Aorta (tissue), 5 donors: ENCODE measurements around the gene TMEM248. TPM values are rescaled to one million over a fixed set of nuclear protein-coding genes. Genes with fewer than 3 reads are reported as not detected.
A peak's percentile ranks its signal among the peaks of the same experiment; 100 is the strongest.
"Not testable (repeated sequence)": the region's sequence is repeated elsewhere in the genome, so short reads cannot be mapped to it uniquely, and the experiment has no call there.

Source experiments
- ATAC-seq: fragments of 200-7000 bp; cut with Tn5 transposase; one replicate; pipeline ENCODE4 v1.9.1; 2022; ENCODE audit warnings: moderate library complexity; ENCODE audit not compliant: low FRiP score
- DNase-seq, 2 donors: peaks; one replicate each; pipeline ENCODE4 v3.0.0-alpha.2; 2020
- H3K27ac ChIP-seq, 2 donors: one replicate each; pipeline ENCODE4 v1.5.1; 2013; ENCODE audit warnings: low read length in 2 of 2, mild to moderate bottlenecking in 2 of 2, moderate library complexity in 2 of 2, control low read depth in 1 of 2, inconsistent platforms in 1 of 2, low read depth in 1 of 2
- H3K27me3 ChIP-seq, 2 donors: one replicate each; pipeline ENCODE4 v1.6.1; 2013; ENCODE audit warnings: control low read depth in 1 of 2, low read length in 1 of 2, mild to moderate bottlenecking in 1 of 2, moderate library complexity in 1 of 2; ENCODE audit not compliant: insufficient read depth in 2 of 2, control insufficient read depth in 1 of 2
- H3K36me3 ChIP-seq, 2 donors: one replicate each; pipeline ENCODE4 v1.6.1; 2013; ENCODE audit warnings: control low read depth in 1 of 2, low read length in 1 of 2, mild to moderate bottlenecking in 1 of 2; ENCODE audit not compliant: insufficient read depth in 2 of 2, control insufficient read depth in 1 of 2
- H3K4me1 ChIP-seq, 2 donors: one replicate each; pipeline ENCODE4 v1.6.1; 2013; ENCODE audit warnings: low read length in 2 of 2, control low read depth in 1 of 2, mild to moderate bottlenecking in 1 of 2, moderate library complexity in 1 of 2; ENCODE audit not compliant: insufficient read depth in 2 of 2, control insufficient read depth in 1 of 2
- H3K4me3 ChIP-seq, 2 donors: one replicate each; pipeline ENCODE4 v1.5.1; 2013; ENCODE audit warnings: low read length in 2 of 2, control low read depth in 1 of 2, mild to moderate bottlenecking in 1 of 2
- H3K9me3 ChIP-seq: one replicate; pipeline ENCODE4 v1.6.1; 2013; ENCODE audit warnings: mild to moderate bottlenecking, low read length; ENCODE audit not compliant: control insufficient read depth
- WGBS, 2 donors: extraction: QIAGEN DNeasy Blood & Tissue Kit; methylation state at CpG; one replicate each; pipeline ENCODE4 v1.1.7; 2013; 5-methylcytosine and 5-hydroxymethylcytosine counted together
- intact Hi-C, 2 donors: fragments of 100-400 bp; cut with DNase I; formaldehyde crosslinking; loops; one replicate each; pipeline versions ENCODE4 v1.14.2 to v1.15.0; 2022
- polyA plus RNA-seq, 2 donors: library from polyadenylated mRNA; stranded (reverse); fragments of 200-250 nt; gene quantifications; one replicate each; pipeline ENCODE4 v1.2.3, GENCODE V29; 2013
- total RNA-seq, 2 donors: library from RNA; stranded (reverse); fragmentation: NEBNext Ultra II Directional; extraction: Animal tissue kit (Norgen Biotek cat#: 25700); gene quantifications; one replicate each; pipeline ENCODE4 v1.2.1, GENCODE V29; 2021
- donor health status: healthy with polysubstance abuse.
- donor health status: Bipolar disorder and iron deficiency.
- donor health status: DM: no; HTN: no; CAD: no.
- donor health status: DM: no; HTN: no; CAD: no.
- donor health status: DM: yes; HTN: yes; CAD: no.

TMEM248 gene
- total and polyA plus RNA-seq, 4 donors = 24.2 to 101 (median 63.3) TPM

- ATAC-seq (peak; percentile 87), DNase-seq (peak; percentile 75 to 81)
- 0 to 1% methylated on average over 9 of the region's 9 CpGs for WGBS, 2 donors
- intact Hi-C loops = loop anchor here in 1 of 2 donors (10.0 kb wide), 2 partner anchors 340 to 400 kb away; no protein-coding TSS in a partner anchor
- not testable (repeated sequence) for H3K4me1 ChIP-seq, H3K36me3 ChIP-seq, H3K27me3 ChIP-seq, H3K9me3 ChIP-seq
- Histone ChIP-seq H3K27ac (peak overlapping the region; percentile 97 to 100), H3K4me3 (peak overlapping the region; percentile 70 to 75)
These were observed 73.6 kb downstream of the TMEM248 start for GRCh38 chr7:66994691-66995049.

DNA sequence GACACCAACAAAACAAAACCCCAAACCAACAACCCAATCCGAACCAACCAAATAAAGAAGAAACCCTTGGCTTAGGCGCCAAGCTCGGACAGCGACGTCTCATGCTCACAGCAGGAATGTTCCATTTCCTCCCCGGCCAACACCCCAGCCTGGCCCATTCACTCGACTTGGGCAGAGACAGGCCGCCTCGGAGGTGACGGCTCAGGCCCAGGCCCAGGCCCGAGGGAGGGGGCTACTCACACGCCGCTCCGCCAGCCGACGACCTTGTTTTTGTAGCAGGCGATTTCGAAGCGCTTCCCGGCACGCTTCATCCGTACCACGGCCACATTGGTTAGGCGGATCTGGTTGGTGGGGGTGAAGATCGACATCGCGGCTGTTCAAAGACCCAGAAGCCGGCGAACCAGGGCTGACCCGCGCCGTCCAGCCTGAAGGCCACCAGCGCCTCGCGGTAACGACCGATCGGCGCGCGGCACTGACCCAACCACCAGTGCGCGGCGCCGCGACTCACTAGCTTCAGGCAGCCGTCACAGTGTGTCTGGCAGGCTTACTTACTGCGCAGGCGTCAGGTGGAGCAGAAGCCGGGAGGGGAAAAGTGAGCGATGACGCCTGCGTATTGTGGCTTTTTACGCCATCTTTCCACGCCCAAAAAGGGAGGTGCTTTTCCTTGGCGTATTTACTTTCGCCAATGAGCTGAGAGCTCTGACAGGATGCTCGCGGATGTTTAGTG, 74.2 kb downstream of the TMEM248 start, which contains the start of gene SBDS:
Gene SBDS (minus strand): TSS at position 537 of the 727 bp plus-strand sequence. CDS start 169 bp downstream, at position 368.
- H3K27me3 ChIP-seq, H3K9me3 ChIP-seq, H3K4me1 ChIP-seq, H3K36me3 ChIP-seq: not testable (repeated sequence)
- 0% methylated on average over 58 to 59 of the region's 59 CpGs for WGBS, 2 donors
- Histone ChIP-seq H3K27ac (peak within 1 kb of the TSS; percentile 97 to 100), H3K4me3 (peak within 1 kb of the TSS; percentile 70 to 75)
- DNase-seq = peak; percentile 95 to 96
- intact Hi-C loops = loop anchor here in 1 of 2 donors (10.0 kb wide), 2 partner anchors 340 to 400 kb away; no protein-coding TSS in a partner anchor
- ATAC-seq = peak; percentile 95

- peak within 1 kb of the TSS; percentile 69 to 75 for H3K4me3 ChIP-seq
- not testable (repeated sequence) for H3K4me1 ChIP-seq, H3K9me3 ChIP-seq, H3K27me3 ChIP-seq, H3K36me3 ChIP-seq
- DNase-seq (peak; percentile 98 to 99), ATAC-seq (peak; percentile 95)
- H3K27ac ChIP-seq = peak within 1 kb of the TSS; percentile 19 to 70
- 0% methylated on average over 35 to 44 of the region's 44 CpGs for WGBS, 2 donors
- intact Hi-C loops = loop anchor here in 1 of 2 donors (10.0 kb wide), 2 partner anchors 342 to 402 kb away; no protein-coding TSS in a partner anchor
These were observed 75.6 kb downstream of the TMEM248 start, which contains the start of gene TYW1 for GRCh38 chr7:66996444-66997191. TYW1 (plus strand) TSS chr7:66996833; CDS start chr7:66996979, 146 bp downstream.

GRCh38 chr7:67000601-67001258, 79.7 kb downstream of the TMEM248 start:
- H3K4me1 ChIP-seq, ATAC-seq, intact Hi-C loops, H3K9me3 ChIP-seq, DNase-seq, H3K36me3 ChIP-seq, H3K4me3 ChIP-seq, H3K27ac ChIP-seq, H3K27me3 ChIP-seq: not testable (repeated sequence)
- 40 to 41% methylated on average over 4 of the region's 5 CpGs for WGBS, 2 donors

DNA sequence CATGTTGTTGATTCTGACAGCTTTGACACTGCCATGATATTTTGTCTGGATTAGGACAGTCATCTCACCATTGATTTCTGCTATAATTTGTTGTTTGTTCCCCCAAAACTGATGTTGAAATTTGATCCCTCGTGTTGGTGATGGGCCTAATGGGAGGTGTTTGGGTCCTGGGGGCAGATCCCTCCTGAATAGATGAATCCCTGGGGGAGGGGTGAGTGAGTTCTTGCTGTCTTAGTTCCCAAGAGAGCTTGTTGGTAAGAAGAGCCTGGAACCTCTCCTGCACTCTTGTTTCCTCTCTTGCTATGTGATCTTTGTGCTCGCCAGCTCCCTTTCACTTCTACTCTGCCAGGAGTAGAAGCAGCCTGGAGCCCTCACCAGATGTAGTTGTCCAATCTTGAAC, 83.1 kb downstream of the TMEM248 start:
- DNase-seq, H3K4me3 ChIP-seq, H3K9me3 ChIP-seq, H3K27me3 ChIP-seq, intact Hi-C loops, H3K27ac ChIP-seq, H3K4me1 ChIP-seq, ATAC-seq, H3K36me3 ChIP-seq: not testable (repeated sequence)
- WGBS, 2 donors = 87 to 92% methylated on average over 2 of the region's 2 CpGs

DNA sequence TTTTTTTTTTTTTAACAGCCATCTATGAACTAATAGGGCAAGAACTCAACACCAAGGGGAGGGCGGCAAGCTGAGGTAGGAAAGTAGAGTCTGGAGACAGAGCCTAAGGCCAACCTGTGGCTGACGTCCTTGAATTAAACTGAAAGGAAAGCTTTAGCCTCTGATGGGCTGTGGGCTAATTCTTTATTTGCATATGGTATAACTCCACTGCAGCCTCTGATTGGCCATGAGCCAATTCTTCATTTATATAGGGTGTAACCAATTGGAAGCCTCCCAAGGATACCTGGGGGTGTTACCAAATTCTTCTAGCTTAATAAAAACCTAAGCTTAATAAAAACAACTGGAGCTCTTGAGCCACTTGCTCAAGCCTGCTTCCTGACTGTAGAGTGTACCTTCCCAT, 85.9 kb downstream of the TMEM248 start:
- DNase-seq (no peak), ATAC-seq (no peak)
- no peaks in the 10 kb centered on the region for H3K36me3 ChIP-seq
- no peak overlapping the region for H3K4me3 ChIP-seq
- WGBS, 2 donors = 84 to 86% methylated on average over 2 of the region's 2 CpGs
- H3K9me3 ChIP-seq = no peaks in the 10 kb centered on the region
- no peaks in the 10 kb centered on the region for H3K27me3 ChIP-seq
- intact Hi-C loops = no loop called here
- no peak overlapping the region for H3K27ac ChIP-seq
- no peaks in the 10 kb centered on the region for H3K4me1 ChIP-seq

Other genes with a start within 250 kb of the TMEM248 start
- 10 to 100 TPM; 30.3 to 38.0 TPM for gene RABGEF1, start 180.5 kb upstream of the TMEM248 start, total RNA-seq
- 10 to 100 TPM in 1 of 2 donors, 1 to 10 TPM in 1; 8.9 to 20.9 TPM for gene RABGEF1, start 180.5 kb upstream of the TMEM248 start, polyA plus RNA-seq
- 100 to 1,000 TPM; 138 to 242 TPM for gene SBDS, start 74.4 kb downstream of the TMEM248 start, total RNA-seq
- gene SBDS, start 74.4 kb downstream of the TMEM248 start, polyA plus RNA-seq = 100 to 1,000 TPM; 263 to 283 TPM
- gene TYW1, start 75.6 kb downstream of the TMEM248 start, total RNA-seq = 10 to 100 TPM; 11.1 to 15.9 TPM
- gene TYW1, start 75.6 kb downstream of the TMEM248 start, polyA plus RNA-seq = 1 to 10 TPM; 3.9 to 8.9 TPM